ENCODE results near the gene KAT2B.

Gene KAT2B

DNA sequence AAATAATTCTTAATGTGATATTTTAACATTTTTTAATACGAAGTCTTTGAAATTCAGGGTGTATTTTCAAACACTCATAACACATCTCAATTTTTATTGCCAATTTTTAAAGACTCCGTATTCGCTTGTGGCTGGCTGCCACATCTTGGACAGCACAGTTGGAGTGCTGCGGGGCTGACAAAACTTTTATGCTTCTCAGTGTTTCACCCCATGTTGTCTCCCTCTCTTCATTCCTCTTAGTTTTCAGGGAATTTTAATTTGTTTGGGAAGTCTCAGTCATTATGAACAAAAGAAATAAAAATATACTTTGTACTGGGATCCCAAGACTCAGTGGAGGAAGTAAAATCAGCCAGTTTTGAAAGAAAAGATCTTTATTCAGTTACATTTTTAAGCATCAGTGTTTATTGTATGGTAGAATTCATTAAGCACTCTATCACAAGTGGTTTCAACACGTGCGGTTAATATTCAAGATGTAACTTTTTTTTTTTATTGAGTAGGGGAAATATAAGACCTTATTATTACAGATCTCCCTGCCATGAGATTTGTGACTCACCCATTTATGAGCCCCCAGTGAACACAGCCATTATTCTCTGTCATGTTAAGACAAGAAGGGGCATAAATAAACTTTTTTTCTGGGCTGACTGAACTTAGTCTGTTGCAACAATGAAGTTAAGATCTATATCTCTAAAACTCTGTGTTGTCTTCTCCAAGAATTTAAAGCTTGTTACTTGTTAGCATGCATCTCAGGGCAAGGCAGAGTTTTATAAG, 26.8 kb downstream of the KAT2B start:
- no peak for DNase-seq

DNA sequence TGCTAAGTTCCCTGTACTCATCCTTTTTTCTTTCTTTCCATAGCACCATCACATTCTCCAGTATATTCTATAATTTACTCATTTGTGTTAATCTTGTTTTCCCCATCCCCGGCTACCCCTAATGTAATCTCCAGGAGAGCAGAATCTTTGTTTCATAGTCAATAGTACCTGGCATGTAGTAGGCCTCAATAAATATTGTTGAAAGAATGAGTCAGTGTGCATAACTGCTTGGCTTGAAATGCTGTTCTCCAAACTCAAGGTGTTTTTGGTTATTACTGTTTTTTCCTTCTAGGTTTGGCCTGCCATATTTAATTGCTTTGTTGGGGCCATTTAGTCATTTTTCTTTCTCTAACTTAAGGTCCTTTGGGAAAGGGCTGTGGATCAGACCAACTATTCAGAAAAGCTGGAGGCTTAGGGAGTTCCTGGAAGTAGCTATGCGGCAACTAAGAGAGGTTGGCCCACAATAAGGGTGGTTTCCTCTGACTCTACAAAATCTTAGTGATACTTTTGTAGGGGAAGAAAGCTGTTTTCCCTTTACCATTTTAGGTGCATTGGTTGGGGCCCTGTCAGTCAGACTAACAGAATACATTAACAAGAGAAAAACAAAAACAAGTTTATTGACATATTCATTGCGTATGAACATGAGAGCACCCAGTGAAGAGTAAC, 28.4 kb downstream of the KAT2B start:
- no peak for DNase-seq

DNA sequence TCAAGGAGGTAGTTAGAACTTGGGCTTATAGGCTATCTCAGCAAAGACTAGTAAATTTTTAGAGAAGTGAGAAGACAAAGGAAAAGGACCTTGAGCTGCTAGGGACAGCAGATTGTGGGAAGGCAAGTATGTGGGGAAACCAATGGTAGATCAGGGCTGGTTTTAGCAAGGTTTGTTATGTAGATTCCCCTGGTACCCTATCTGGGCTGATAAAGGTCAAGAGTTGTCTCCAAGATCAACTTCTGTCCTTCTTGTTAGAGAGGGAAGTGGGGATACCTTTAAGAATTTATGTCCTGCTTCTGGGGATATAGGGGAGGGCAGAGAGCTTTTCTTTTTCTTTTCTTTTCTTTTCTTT, 28.9 kb downstream of the KAT2B start:
- no peak for DNase-seq

DNA sequence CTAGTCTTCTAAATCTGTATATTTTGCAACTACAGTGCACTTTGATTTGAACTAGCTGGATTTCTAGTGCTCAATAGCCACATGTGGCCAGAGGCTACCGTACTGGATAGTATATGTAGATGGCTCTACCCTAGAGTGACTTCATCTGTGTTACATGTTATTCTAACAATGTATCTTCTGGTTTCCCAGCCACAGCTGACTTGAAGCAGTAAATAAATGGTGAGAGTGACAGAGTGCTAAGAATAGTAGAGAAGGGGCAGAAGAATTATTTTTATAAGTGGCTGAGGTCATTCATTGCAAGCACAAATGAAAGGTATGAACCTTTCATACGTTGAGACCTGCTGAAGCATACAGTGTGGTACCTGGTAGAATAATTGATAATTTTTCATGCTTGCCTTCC, 30.9 kb downstream of the KAT2B start:
- no peak for DNase-seq

DNA sequence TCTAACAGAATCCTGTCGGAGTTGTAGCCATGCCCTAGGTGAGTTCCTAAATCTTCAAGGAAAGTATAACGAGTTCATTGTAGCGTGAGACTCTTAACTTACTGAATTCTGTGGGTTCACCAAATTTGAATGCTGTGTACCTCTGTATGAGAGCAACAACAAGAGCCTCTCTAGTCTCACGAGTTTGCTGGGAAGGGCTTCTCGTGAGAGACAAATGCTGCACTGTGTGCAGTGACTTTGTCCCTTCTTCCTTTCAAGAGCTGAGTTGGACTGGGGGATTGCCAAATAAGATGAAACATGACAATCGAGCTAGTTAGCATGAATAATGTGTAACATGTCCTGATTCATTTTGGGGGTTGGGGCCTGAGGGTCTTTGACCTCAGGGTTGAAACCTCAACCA, 32.2 kb downstream of the KAT2B start:
- DNase-seq = peak; percentile 43 to 73

DNA sequence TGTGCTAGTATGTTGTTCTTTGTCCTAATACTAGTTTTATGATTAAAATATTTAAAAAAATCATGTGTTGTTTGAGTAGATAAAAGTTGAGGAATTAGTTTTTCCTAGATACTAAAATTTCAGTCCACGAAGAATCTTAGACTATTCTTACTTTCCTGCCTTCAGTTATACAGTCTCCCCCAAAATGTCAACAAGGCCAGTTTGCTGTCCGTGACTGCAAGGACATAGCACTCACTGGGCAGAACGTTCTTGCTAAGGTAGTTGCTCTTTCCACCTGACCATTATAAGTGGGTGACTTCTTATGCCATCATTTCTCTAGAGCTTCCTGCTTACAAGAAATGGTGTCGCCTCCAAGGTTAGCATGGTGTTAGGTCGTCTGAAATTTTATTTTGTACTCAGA, 32.8 kb downstream of the KAT2B start:
- no peak for DNase-seq

DNA sequence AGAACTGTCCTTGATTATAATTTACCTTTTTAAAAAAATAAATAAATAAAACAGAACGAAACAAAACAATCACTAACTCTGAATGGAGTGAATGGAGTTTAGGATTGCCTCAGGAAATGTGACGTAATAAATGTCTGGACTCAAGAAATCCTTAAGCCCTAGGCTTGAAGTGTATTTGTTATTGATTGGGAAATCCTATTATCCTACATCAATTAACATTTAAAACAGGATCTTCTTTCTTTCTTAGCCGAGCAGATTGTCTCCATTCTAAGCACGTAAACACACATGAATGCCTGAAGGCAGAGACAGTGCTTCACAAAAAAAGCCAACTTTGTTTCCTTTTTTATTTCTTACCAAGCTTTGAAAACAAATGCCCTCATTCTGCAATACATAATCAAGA, 33.4 kb downstream of the KAT2B start:
- DNase-seq = peak in 1 of 2 donors; percentile 28

DNA sequence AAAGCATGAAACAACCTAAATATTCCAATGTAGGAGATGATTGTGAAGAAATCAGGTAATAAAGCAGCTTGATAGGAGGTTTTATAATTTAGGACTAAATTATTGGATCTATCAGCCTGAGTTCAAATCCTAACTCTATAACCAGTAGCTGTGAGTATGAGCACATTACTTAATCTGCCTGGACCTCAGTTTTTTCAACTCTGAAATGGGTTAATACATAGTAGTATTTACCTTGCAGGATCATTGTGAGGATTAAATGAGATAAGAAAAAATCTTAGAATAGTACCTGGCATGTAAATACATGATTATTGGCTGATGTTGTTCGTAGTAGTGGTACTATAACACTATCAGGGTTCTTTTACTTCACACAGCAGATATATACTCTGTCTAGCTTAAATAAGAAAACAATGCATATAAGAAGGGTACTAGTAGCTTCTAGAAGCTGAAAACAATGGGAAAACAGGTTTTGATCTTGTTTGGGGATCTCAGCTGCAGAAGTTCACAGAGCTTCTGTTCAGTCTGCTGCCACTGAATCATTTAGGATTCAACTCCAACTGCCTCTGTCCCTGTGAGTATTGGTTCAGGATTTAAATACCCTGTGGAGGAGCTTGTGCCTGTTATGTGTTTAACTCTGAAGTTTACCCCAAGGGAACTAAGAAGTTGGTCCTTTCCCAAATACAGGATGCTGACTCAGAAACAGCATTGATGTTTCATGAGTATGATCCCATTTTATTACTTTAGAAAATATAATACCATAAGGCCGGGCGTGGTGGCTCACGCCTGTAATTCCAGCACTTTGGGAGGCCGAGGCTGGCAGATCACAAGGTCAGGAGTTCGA, 34.2 kb downstream of the KAT2B start:
- DNase-seq = no peak

DNA sequence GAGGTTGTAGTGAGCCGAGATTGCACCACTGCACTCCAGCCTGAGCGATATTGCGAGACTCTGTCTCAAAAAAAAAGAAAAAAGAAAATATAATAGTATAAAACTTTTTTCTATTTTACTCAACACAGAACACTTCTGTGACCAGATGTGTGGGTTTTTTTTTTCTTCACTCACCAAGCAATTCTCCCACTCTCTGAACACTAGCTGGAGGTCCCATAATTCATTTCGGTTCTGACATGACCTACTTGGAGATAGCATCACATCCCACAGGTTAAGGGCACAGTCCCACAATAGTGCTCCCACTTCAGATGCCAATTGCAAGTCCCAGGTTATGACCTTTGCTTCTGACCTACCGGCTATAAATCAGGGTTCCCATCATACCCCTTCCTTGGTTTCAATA, 35.0 kb downstream of the KAT2B start:
- DNase-seq = no peak

DNA sequence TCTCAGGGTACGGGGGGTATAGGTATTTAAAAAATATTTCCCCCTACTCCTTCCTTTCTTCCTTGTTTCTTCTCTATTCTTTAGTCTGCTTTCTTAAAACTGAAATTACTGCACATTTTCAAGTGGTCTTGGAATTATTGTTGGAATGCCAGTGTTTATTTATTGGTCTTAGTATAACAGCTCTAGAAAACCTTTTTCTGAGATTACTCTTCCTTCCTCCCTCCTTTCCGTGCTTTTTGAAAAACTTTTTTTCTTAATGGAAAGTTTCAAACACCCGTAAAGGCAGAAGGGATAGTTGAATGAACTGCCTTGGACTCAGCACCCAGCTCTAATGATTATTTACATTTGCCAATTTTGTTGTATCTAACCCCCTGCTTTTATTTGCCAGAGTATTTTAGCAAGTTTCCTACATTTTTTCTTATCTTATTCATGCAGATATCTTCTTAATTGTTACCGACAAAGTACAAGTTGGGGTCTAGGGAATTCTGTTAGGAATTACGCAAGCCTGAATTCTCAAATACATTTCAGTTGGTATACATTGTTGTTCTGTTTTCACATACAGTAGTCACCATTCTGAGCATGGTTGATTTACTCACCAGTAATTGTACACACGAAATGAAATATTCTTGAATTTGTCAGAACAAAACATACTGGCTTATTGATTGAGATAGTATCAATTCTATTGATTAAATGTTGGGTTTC, 36.2 kb downstream of the KAT2B start:
- no peak for DNase-seq

DNA sequence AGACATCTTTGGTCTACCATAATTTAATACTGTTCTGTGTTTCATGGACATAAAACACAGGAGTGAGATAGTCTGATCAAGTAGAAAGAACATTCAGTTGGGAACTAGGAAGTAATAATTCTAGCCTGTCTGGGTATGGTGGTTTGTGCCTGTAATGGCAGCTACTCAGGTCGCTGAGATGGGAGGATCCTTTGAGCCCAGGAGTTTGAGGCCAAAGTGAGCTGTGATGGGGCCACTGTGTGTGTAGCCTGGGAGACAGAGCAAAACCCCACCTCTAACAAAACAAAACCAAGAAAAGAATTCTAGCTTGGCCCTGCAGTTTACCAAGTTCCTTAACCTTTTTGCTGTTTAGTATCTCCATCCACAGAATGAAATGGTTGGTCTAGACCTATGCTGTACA, 36.8 kb downstream of the KAT2B start:
- DNase-seq = no peak

DNA sequence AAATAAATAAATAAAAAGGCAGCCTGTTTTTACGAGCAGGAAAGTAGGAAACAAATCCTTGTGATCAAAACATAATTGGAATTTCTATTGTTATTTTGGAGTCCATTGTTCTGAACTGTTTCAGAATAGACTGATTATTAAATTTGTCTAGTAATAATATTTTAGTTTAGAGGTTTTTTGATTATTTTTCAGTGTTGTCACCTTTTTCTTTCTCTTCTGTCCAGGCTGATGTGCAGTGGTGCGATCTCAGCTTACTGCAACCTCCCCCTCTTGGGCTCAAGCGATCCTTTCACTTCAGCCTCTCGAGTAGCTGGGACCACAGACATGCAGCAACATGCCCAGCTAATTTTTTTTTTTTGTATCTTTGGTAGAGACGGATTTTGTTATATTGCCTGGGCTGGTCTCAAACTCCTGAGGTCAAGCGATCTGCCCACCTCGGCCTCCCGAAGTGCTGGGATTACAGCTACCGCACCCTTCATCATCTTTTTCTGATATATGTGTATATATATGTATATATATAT, 38.0 kb downstream of the KAT2B start:
- no peak for DNase-seq

DNA sequence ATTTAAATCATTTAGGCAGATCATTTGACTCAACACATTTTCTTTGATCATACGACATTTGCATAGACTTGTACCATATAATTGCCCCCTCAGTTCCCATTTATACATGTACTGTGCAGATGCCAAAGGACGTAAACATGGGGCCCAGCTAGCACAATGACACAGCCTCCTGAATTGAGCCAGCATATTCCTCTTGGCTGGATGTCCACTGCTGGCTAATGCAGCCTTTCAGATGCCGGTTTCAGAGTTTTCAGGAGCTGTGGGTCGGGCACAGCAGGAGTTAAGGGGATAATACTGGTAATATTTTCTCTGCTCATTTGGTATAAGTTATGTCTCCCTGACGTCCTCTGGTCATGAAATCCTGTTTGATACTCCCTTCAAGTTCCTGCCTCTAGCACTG, 39.4 kb downstream of the KAT2B start:
- peak; percentile 20 to 35 for DNase-seq

DNA sequence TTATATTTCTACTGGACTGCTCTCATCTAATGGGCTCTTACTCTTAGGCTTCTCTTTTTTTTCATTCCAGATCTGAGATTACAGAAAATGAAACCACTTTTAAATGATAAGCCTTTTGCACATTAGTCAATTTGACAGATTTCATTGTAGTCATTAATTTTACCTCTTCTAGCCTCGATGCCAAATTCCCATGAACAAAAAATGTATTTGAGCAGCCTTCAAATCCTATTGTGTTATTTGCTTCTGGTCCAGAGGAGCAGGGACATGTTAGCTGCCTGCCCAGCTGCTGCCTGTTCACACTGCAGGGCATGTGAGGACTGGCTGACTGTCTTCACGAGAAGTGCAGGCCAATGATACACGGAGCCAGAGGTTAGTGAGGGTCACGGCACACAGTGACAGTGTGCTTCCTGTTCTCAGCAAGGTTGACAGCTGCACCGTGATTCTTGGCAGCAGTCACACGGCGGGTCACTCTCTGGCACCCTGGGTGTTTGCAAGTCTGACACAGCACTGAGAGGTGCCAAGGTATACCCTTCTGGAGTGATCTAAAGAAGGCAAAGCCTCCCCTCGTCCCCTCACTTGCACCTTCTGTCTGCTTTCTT, 40.8 kb downstream of the KAT2B start:
- DNase-seq = peak in 1 of 2 donors; percentile 44

DNA sequence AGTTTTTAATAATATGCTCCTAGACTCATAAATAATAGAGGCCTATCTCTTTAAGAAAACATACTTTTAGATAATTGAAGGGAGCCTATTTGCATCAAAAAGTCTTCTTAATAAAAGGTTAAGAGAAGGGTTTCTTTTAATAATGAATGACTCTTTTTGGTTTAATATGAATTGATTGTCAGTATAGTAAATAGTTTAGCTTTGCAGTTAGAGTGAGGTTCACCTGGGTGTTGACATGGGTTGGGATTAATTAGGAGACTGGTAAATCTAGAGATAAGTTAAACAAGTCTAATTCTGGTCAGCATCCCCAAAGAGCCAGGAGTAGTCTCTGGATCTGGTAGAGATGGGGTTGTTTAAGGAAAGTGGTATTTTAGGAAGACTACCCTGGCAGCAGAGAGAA, 43.0 kb downstream of the KAT2B start:
- DNase-seq = no peak

DNA sequence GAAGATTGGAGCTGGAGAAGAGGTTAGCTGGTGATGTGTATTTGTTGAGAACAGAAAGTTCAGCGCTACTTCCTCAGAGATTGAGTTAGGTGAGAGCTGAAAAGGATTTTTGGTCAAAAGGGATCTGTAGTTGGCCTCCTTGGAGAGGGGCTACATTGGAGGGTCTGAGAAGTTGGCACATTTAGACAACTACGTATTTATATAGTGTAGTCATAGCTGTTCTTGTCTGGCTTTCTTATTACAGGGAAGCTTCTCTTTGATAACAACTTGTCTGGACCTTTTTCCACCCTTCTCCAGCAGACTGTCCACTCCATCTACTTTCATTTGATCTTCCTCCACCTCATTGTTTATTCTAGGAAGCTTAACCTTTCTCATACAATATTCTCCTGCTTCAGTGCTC, 43.7 kb downstream of the KAT2B start:
- DNase-seq = no peak

DNA sequence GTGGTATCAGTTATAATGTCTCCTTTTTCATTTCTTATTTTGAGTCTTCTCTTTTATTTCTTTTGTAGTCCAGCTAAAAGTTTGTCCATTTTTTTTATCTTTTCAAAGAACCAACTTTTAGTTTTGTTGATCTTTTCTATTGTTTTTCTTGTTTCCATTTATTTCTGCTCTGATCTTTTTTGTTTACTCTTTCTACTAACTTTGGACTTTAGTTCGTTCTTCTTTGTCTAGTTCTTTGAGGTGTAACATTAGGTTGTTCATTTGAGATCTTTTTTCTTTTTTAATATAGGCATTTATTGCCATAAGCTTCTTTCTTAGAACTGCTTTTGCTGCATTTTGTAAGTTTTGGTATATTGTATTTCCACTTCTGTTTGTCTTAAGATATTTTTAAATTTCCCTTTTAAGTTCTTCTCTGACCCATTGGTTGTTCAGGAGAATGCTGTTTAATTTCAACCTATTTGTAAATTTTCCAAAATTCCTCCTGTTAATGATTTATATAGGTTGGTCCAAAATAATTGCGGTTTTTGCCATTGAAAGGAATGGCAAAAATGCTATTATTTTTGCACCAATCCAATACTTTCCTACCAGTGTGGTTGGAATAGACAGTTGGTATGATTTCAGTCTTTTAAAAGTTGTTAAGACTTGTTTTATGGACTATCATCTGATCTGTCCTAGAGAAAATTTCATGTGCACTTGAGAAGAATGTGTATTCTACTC, 51.2 kb downstream of the KAT2B start:
- no peak for DNase-seq

DNA sequence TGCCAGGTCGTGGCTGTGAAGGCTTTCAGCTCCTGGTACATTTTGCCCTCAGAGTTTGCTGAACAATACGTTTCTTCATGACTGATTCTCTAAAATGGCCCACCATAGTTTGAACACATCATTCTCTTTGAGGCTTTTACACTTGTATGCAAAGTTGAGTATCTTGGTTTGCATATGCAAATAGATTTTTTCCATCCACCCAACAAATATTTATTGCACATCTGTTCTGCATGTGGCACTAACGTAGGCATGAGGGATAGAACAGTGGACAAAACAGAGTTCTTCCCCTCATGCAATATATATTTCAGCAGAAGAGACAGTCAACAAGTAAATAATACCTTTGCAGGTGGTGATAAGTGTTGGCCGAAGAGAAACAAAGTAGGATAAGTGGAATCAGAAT, 55.2 kb downstream of the KAT2B start:
- no peak for DNase-seq

DNA sequence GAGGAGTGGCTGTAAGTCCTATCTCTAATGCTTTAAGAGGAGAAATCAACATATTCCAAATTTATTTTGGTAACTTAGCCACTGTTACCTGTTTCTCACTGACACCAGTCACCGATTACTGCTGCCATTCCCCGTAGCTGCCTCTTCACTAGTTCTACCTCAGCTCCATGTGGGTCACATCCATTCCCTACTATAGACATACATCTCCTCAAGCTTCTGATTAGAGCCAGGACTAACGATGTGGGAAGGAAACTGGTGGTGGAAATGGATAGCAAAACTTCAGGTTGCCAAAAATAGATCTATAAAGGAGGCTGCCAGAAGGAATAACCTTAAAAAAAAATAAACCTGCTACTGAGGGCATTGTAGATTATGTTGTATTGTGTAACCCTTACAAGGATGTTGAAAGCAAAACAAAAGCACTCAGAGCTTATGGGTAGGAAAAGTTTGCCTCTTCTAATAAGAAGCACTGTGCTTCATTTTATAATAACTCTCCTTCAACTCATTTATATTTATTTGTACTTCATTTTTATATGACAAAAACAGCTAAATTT, 56.0 kb downstream of the KAT2B start:
- DNase-seq = no peak

DNA sequence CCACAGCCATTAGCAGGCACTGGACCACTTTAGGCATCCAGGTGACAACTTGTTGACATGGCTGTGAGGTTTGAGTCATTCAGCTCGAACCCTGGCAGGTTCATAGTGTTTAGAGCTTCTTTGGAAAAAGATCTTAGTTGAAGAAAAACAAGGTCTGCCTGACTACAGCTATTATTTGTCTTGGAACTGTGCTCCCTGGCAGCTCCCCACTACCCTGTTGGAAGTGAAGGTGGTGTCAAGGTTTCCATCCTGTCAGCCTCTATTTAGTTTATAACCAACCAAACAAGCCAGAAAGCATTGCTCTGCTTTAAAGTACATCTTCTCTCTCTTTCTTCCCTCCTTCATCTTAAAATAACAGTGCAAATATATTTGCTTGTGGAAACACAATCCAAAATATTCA, 56.8 kb downstream of the KAT2B start:
- DNase-seq = no peak

DNA sequence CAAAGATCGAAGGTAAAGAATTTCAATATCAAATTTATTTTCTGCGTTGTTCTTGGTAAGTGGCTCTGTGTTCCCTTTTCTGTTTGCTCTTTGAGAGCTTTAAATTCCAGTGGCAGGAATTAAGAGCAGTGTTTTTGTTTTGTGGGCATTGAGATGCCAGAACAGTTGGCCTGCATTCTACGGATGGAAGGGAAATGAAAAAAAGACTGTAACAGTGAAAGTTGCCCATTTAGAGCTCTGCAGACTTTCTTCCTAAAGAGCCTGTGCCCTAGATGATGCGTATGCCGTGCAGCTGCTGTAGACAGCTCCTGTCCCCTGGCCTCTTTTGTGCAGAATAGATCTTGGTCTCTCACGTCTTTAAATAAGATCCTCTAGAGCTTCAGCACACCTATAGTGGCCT, 58.8 kb downstream of the KAT2B start:
- DNase-seq = peak; percentile 12 to 22

DNA sequence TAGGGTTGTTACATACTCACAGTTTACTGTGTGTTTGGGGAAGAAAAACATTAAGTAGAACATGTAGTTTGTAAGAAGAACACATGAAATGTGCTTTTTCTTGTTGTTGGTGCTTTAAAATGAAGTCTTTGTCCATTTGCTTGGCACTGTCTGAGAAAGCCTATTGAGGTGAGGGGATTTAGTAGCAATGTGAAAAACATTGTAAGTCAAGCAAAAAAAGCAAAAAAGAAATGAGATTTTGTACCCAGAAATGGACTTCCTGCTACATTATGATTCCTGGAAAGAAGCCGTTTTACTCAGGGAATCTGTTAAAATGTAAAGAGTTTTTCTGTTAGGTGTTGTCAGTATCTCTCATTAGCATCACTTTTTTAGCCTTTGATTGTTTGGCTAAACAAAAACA, 59.9 kb downstream of the KAT2B start:
- peak in 1 of 2 donors; percentile 33 for DNase-seq

All from hippocampal formation (tissue), 2 donors.